ENCODE measurements around the gene UBR7.
"Not testable (repeated sequence)": the region's sequence is repeated elsewhere in the genome, so short reads cannot be mapped to it uniquely, and the experiment has no call there.

Gene UBR7

GRCh38 chr14:93231129-93231979 is 24.3 kb downstream of the UBR7 start:
- Histone ChIP-seq H3K9ac (no peak overlapping the region), H3K79me2 (ENCODE audit: insufficient read depth, low read depth) (no peaks in the 10 kb centered on the region), H4K20me1 (ENCODE audit: insufficient read depth) (no peaks in the 10 kb centered on the region), H3K36me3 (ENCODE audit: insufficient read depth) (no peaks in the 10 kb centered on the region), H2AFZ (ENCODE audit: low read depth) (no peak overlapping the region), H3K4me3 (IDR thresholded peaks at IDR 0.05; ENCODE audit: insufficient read depth, low read depth, low read length) (no peak overlapping the region), H3K4me1 (ENCODE audit: low read depth, poor library complexity, severe bottlenecking) (no peaks in the 10 kb centered on the region), H3K4me2 (no peak overlapping the region), H3K27me3 (ENCODE audit: insufficient read depth, low read depth) (no peaks in the 10 kb centered on the region), H3K27ac (no peak overlapping the region)
- no peak for TF ChIP-seq CTCF (conservative IDR thresholded peaks at IDR 0.05; ENCODE audit: low read depth, low read length)

- no peak overlapping the region for H2AFZ ChIP-seq (ENCODE audit: low read depth)
Measured at GRCh38 chr14:93232159-93232558, 25.1 kb downstream of the UBR7 start.

GRCh38 chr14:93233078-93233477 is 26.0 kb downstream of the UBR7 start:
- not testable (repeated sequence) for H3K4me2 ChIP-seq; H3K4me1 ChIP-seq (ENCODE audit: low read depth, poor library complexity, severe bottlenecking); H3K9ac ChIP-seq; H2AFZ ChIP-seq (ENCODE audit: low read depth); H3K4me3 ChIP-seq (IDR thresholded peaks at IDR 0.05; ENCODE audit: insufficient read depth, low read depth, low read length); H3K27me3 ChIP-seq (ENCODE audit: insufficient read depth, low read depth); H3K79me2 ChIP-seq (ENCODE audit: insufficient read depth, low read depth); H3K27ac ChIP-seq; H4K20me1 ChIP-seq (ENCODE audit: insufficient read depth); H3K36me3 ChIP-seq (ENCODE audit: insufficient read depth)

More at GRCh38 chr14:93232159-93232558, 25.1 kb downstream of the UBR7 start:
- Histone ChIP-seq H3K4me2 (no peak overlapping the region), H3K27me3 (ENCODE audit: insufficient read depth, low read depth) (no peaks in the 10 kb centered on the region), H3K79me2 (ENCODE audit: insufficient read depth, low read depth) (no peaks in the 10 kb centered on the region), H3K4me1 (ENCODE audit: low read depth, poor library complexity, severe bottlenecking) (no peaks in the 10 kb centered on the region), H3K9ac (no peak overlapping the region), H4K20me1 (ENCODE audit: insufficient read depth) (no peaks in the 10 kb centered on the region), H3K36me3 (ENCODE audit: insufficient read depth) (no peaks in the 10 kb centered on the region), H3K4me3 (IDR thresholded peaks at IDR 0.05; ENCODE audit: insufficient read depth, low read depth, low read length) (no peak overlapping the region), H3K27ac (no peak overlapping the region)
- TF ChIP-seq CTCF (conservative IDR thresholded peaks at IDR 0.05; ENCODE audit: low read depth, low read length) = no peak

- Histone ChIP-seq H3K4me2 (no peak overlapping the region), H3K27me3 (ENCODE audit: insufficient read depth, low read depth) (no peaks in the 10 kb centered on the region), H4K20me1 (ENCODE audit: insufficient read depth) (no peaks in the 10 kb centered on the region), H3K4me1 (ENCODE audit: low read depth, poor library complexity, severe bottlenecking) (no peaks in the 10 kb centered on the region), H3K9ac (no peak overlapping the region), H3K4me3 (IDR thresholded peaks at IDR 0.05; ENCODE audit: insufficient read depth, low read depth, low read length) (no peak overlapping the region), H2AFZ (ENCODE audit: low read depth) (no peak overlapping the region), H3K27ac (no peak overlapping the region), H3K79me2 (ENCODE audit: insufficient read depth, low read depth) (no peaks in the 10 kb centered on the region), H3K36me3 (ENCODE audit: insufficient read depth) (no peaks in the 10 kb centered on the region)
- TF ChIP-seq CTCF (conservative IDR thresholded peaks at IDR 0.05; ENCODE audit: low read depth, low read length) = no peak
Measured at GRCh38 chr14:93234798-93235197, 27.7 kb downstream of the UBR7 start.

Data from KMS-11 (cell line).